ENCODE measurements around the gene ACTG2. TPM values are rescaled to one million over a fixed set of nuclear protein-coding genes. Genes with fewer than 3 reads are reported as not detected.

Gene ACTG2
- total RNA-seq, 1 experiment from 2014 or later = 1.5 TPM

- Mint-ChIP-seq H3K36me3 (ENCODE audit: insufficient read depth in 1 of 3, low read depth in 3 of 3) (peaks cover 41 to 68% (median 63%) of the 10 kb centered on the region in 3 experiments), H3K9me3 (no peaks in the 10 kb centered on the region), H3K4me3 (no peak overlapping the region), H3K27me3 (ENCODE audit: low read depth) (no peaks in the 10 kb centered on the region), H3K27ac (peak overlapping the region in 2 of 3 experiments; percentile 3 to 59; a peak in 2 of 7 replicates), H3K4me1 (no peaks in the 10 kb centered on the region)
- H2BK20ac ChIP-seq (ENCODE audit: low read depth, low read length, poor library complexity, severe bottlenecking) = no peak overlapping the region
- WGBS (ENCODE audit: extremely low coverage, insufficient read length, low lambda C conversion rate) = no CpG with 5 or more reads among the region's 5 CpGs
- H2BK120ac ChIP-seq (ENCODE audit: low read depth, low read length, poor library complexity, severe bottlenecking) = no peak overlapping the region
- H4K8ac ChIP-seq (replicated peaks; ENCODE audit: insufficient read length, low read depth, low read length) = no peak overlapping the region
- H4K20me1 ChIP-seq (ENCODE audit: control insufficient read depth, insufficient read depth, insufficient read length) = no peaks in the 10 kb centered on the region
- no peak overlapping the region for H3K4me2 ChIP-seq (ENCODE audit: insufficient read depth, insufficient read length, low read length)
- H3K4me1 ChIP-seq (ENCODE audit: insufficient read depth, low read length) = no peaks in the 10 kb centered on the region
- H3K14ac ChIP-seq (ENCODE audit: insufficient read depth, low read length) = no peak overlapping the region
- no peak overlapping the region for H4K91ac ChIP-seq (ENCODE audit: insufficient read length, low read depth, low read length)
- H3K79me2 ChIP-seq (ENCODE audit: insufficient read depth, low read length) = peaks cover 3% of the 10 kb centered on the region; the same call in 1 of the 2 replicates
- H3K27ac ChIP-seq (ENCODE audit: insufficient read length, low read depth, low read length) = no peak overlapping the region
- H3K9ac ChIP-seq (ENCODE audit: extremely low read depth, insufficient read length, low read length) = no peak overlapping the region
- H2AK5ac ChIP-seq (ENCODE audit: insufficient read length, low read length) = no peak overlapping the region
- no peaks in the 10 kb centered on the region for H3K27me3 ChIP-seq (ENCODE audit: insufficient read depth, low read length)
- H3K4ac ChIP-seq (ENCODE audit: low read depth, low read length) = no peak overlapping the region
- H2AFZ ChIP-seq (ENCODE audit: low read length) = no peak overlapping the region
- no peak overlapping the region for H2BK15ac ChIP-seq (ENCODE audit: low read depth, low read length)
- no peak overlapping the region for H4K5ac ChIP-seq (ENCODE audit: insufficient read length, low read depth, low read length)
- no peaks in the 10 kb centered on the region for H3K9me3 ChIP-seq (ENCODE audit: control insufficient read depth, low read depth, low read length)
- H3K23ac ChIP-seq (ENCODE audit: insufficient read length, low read depth, low read length) = no peak overlapping the region
- H2BK12ac ChIP-seq (ENCODE audit: insufficient read length, low read depth, low read length) = no peak overlapping the region
- no peak overlapping the region for H3T11ph ChIP-seq (ENCODE audit: low read length)
- H3K18ac ChIP-seq (ENCODE audit: insufficient read length, low read depth, low read length) = no peak overlapping the region
- no peak for DNase-seq
- no peaks in the 10 kb centered on the region for H3K23me2 ChIP-seq (ENCODE audit: insufficient read length, low read depth, low read length, poor library complexity, severe bottlenecking)
- no peak overlapping the region for H2BK5ac ChIP-seq (ENCODE audit: insufficient read length, low read length)
- TF ChIP-seq CTCF (conservative IDR thresholded peaks at IDR 0.05) = 0 out of 3 replicates have a peak, but pooled peaks have one; percentile 19
- H3K79me1 ChIP-seq (ENCODE audit: insufficient read depth, low read depth, low read length, poor library complexity, severe bottlenecking) = peaks cover 3% of the 10 kb centered on the region
- no peak overlapping the region for H3K56ac ChIP-seq (ENCODE audit: insufficient read length, low read depth, low read length)
Observed at GRCh38 chr2:73956218-73956865, 63.5 kb downstream of the ACTG2 start.

Data from H9 (cell line).